ENCODE data around the gene KRTAP29-1.

Gene KRTAP29-1

GRCh38 chr17:41304091-41304490 lies 1.4 kb upstream of the KRTAP29-1 start:
- no peak for TF ChIP-seq ZFX (IDR thresholded peaks at IDR 0.05; ENCODE audit: borderline replicate concordance)
- TF ChIP-seq, protein P1, sequence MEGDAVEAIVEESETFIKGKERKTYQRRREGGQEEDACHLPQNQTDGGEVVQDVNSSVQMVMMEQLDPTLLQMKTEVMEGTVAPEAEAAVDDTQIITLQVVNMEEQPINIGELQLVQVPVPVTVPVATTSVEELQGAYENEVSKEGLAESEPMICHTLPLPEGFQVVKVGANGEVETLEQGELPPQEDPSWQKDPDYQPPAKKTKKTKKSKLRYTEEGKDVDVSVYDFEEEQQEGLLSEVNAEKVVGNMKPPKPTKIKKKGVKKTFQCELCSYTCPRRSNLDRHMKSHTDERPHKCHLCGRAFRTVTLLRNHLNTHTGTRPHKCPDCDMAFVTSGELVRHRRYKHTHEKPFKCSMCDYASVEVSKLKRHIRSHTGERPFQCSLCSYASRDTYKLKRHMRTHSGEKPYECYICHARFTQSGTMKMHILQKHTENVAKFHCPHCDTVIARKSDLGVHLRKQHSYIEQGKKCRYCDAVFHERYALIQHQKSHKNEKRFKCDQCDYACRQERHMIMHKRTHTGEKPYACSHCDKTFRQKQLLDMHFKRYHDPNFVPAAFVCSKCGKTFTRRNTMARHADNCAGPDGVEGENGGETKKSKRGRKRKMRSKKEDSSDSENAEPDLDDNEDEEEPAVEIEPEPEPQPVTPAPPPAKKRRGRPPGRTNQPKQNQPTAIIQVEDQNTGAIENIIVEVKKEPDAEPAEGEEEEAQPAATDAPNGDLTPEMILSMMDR (IDR thresholded peaks at IDR 0.05), result no peak
- no peak overlapping the region for H3K27ac ChIP-seq

- TF ChIP-seq, protein P1 (IDR thresholded peaks at IDR 0.05), result no peak
- TF ChIP-seq ZFX (IDR thresholded peaks at IDR 0.05; ENCODE audit: borderline replicate concordance), result no peak
- no peak overlapping the region for H3K27ac ChIP-seq
Measured at GRCh38 chr17:41302981-41303380, 330 bp upstream of the KRTAP29-1 start.

- TF ChIP-seq, protein P1 (IDR thresholded peaks at IDR 0.05), result no peak
- no peak for TF ChIP-seq ZFX (IDR thresholded peaks at IDR 0.05; ENCODE audit: borderline replicate concordance)
- H3K27ac ChIP-seq, result no peak overlapping the region
Measured at GRCh38 chr17:41301204-41301790, 1.4 kb downstream of the KRTAP29-1 start.

DNA sequence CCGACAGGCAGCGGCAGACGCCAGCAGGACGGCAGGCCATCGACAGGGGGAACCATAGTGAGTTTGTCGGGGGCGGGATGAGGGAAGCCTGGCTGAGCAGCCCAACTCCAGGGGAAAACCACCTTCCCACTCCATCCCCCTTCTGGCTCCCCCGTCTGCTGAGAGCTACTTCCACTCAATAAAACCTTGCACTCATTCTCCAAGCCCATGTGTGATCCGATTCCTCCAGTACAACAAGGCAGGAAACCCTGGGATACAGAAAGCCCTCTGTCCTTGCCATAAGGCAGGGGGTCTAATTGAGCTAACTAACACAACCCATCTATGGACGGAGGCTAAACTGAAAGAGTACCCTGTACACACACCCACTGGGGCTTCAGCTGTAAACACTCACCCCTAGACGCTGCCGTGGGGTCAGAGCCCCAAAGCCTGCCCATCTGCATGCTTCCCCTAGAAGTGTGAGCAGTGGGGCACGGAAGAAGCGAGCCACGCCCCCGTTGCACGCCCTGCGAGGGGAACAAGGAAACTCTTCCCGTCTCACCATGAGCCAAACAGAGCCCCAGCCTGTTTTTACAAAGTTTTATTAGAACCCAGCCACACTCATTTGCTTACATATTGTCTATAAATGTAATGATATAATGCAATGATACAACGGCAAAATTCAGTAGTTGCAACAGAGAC lies 4.1 kb downstream of the KRTAP29-1 start:
- TF ChIP-seq, protein P1 (IDR thresholded peaks at IDR 0.05), result no peak
- no peak for TF ChIP-seq ZFX (IDR thresholded peaks at IDR 0.05; ENCODE audit: borderline replicate concordance)
- H3K27ac ChIP-seq, result no peak overlapping the region

GRCh38 chr17:41296846-41297245 lies 5.8 kb downstream of the KRTAP29-1 start:
- no peak overlapping the region for H3K27ac ChIP-seq
- TF ChIP-seq, protein P1 (IDR thresholded peaks at IDR 0.05), result no peak
- no peak for TF ChIP-seq ZFX (IDR thresholded peaks at IDR 0.05; ENCODE audit: borderline replicate concordance)

DNA sequence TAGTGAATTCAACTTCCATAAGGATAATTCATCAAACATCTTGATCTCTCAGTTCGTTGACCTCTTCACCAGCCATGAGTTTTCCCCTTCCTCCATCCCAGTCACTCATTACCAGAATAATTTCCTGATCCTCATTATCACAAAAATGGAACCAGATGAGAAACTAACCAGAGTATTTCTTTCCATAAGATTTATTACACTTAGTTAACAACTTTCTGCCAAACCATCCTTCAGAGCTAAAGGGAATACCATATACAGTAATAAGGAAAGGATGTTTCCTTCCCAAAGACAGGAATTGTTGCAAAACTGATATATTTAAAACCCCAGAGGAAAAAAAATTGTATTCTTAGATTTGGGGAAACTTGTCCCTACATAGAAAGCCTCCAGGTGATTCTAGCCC lies 8.6 kb downstream of the KRTAP29-1 start:
- TF ChIP-seq, protein P1 (IDR thresholded peaks at IDR 0.05), result no peak
- no peak for TF ChIP-seq ZFX (IDR thresholded peaks at IDR 0.05; ENCODE audit: borderline replicate concordance)
- H3K27ac ChIP-seq, result no peak overlapping the region

GRCh38 chr17:41287050-41287449 lies 15.6 kb downstream of the KRTAP29-1 start:
- no peak overlapping the region for H3K27ac ChIP-seq
- TF ChIP-seq, protein P1 (IDR thresholded peaks at IDR 0.05), result no peak
- no peak for TF ChIP-seq ZFX (IDR thresholded peaks at IDR 0.05; ENCODE audit: borderline replicate concordance)
